H9 (cell line): Measurements from ENCODE around the gene GJA9. TPM values are rescaled to one million over a fixed set of nuclear protein-coding genes. Genes with fewer than 3 reads are reported as not detected.
A peak's percentile ranks its signal among the peaks of the same experiment; 100 is the strongest.

Source experiments
- DNase-seq: peaks from one replicate; pipeline ENCODE4 v3.0.0-alpha.2; 2017
- H2AFZ ChIP-seq: one replicate; pipeline ENCODE4 v1.6.1; 2013; ENCODE audit warnings: mild to moderate bottlenecking, low read length, control low read depth, moderate library complexity
- H2AK5ac ChIP-seq: 2 replicates; pipeline ENCODE4 v1.6.1; 2013; ENCODE audit warnings: low read length, control low read depth, mixed read lengths; ENCODE audit not compliant: insufficient read length
- H2BK120ac ChIP-seq: one replicate; pipeline ENCODE4 v1.6.1; 2013; ENCODE audit warnings: low read depth, mild to moderate bottlenecking, low read length, control low read depth, inconsistent platforms; ENCODE audit not compliant: poor library complexity, severe bottlenecking
- H2BK12ac ChIP-seq: 2 replicates; pipeline ENCODE4 v1.6.1; 2013; ENCODE audit warnings: low read length, control low read depth, mixed read lengths, low read depth; ENCODE audit not compliant: insufficient read length
- H2BK15ac ChIP-seq: 2 replicates; pipeline ENCODE4 v1.6.1; 2013; ENCODE audit warnings: low read depth, low read length, control low read depth
- H2BK20ac ChIP-seq: one replicate; pipeline ENCODE4 v1.6.1; 2013; ENCODE audit warnings: low read depth, mild to moderate bottlenecking, low read length, control low read depth, inconsistent platforms; ENCODE audit not compliant: poor library complexity, severe bottlenecking
- H2BK5ac ChIP-seq: 2 replicates; pipeline ENCODE4 v1.6.1; 2013; ENCODE audit warnings: low read length, control low read depth, mixed read lengths; ENCODE audit not compliant: insufficient read length
- H3K14ac ChIP-seq: 2 replicates; pipeline ENCODE4 v1.6.1; 2013; ENCODE audit warnings: low read length, control low read depth; ENCODE audit not compliant: insufficient read depth
- H3K18ac ChIP-seq: 2 replicates; pipeline ENCODE4 v1.6.1; 2013; ENCODE audit warnings: low read depth, mild to moderate bottlenecking, mixed read lengths, low read length, control low read depth; ENCODE audit not compliant: insufficient read length
- H3K23ac ChIP-seq: 2 replicates; pipeline ENCODE4 v1.6.1; 2013; ENCODE audit warnings: low read length, control low read depth, mixed read lengths, low read depth; ENCODE audit not compliant: insufficient read length
- H3K23me2 ChIP-seq: 2 replicates; pipeline ENCODE4 v1.6.1; 2013; ENCODE audit warnings: low read depth, mild to moderate bottlenecking, mixed read lengths, low read length, control low read depth; ENCODE audit not compliant: insufficient read length, poor library complexity, severe bottlenecking
- H3K27ac ChIP-seq: 2 replicates; pipeline ENCODE4 v1.5.1; 2013; ENCODE audit warnings: low read length, control low read depth, mixed read lengths, low read depth; ENCODE audit not compliant: insufficient read length
- H3K27me3 ChIP-seq: 2 replicates; pipeline ENCODE4 v1.6.1; 2013; ENCODE audit warnings: low read length, control low read depth, inconsistent platforms; ENCODE audit not compliant: insufficient read depth
- H3K4ac ChIP-seq: 2 replicates; pipeline ENCODE4 v1.6.1; 2013; ENCODE audit warnings: low read depth, mild to moderate bottlenecking, control low read depth, inconsistent platforms, low read length, moderate library complexity
- H3K4me1 ChIP-seq: 2 replicates; pipeline ENCODE4 v1.6.1; 2013; ENCODE audit warnings: low read length, control low read depth, inconsistent platforms; ENCODE audit not compliant: insufficient read depth
- H3K4me2 ChIP-seq: 2 replicates; pipeline ENCODE4 v1.6.1; 2013; ENCODE audit warnings: low read length, control low read depth, mixed read lengths; ENCODE audit not compliant: insufficient read length, insufficient read depth
- H3K56ac ChIP-seq: 2 replicates; pipeline ENCODE4 v1.6.1; 2013; ENCODE audit warnings: low read depth, mild to moderate bottlenecking, mixed read lengths, low read length, control low read depth; ENCODE audit not compliant: insufficient read length
- H3K79me1 ChIP-seq: 2 replicates; pipeline ENCODE4 v1.6.1; 2013; ENCODE audit warnings: low read depth, mild to moderate bottlenecking, moderate library complexity, low read length, control low read depth, inconsistent platforms; ENCODE audit not compliant: insufficient read depth, poor library complexity, severe bottlenecking
- H3K79me2 ChIP-seq: 2 replicates; pipeline ENCODE4 v1.6.1; 2013; ENCODE audit warnings: low read length, control low read depth, inconsistent platforms; ENCODE audit not compliant: insufficient read depth
- H3K9ac ChIP-seq: 2 replicates; pipeline ENCODE4 v1.6.1; 2013; ENCODE audit warnings: low read length, control low read depth, mixed read lengths; ENCODE audit not compliant: insufficient read length; ENCODE audit errors: extremely low read depth
- H3K9me3 ChIP-seq: one replicate; pipeline ENCODE4 v1.6.1; 2013; ENCODE audit warnings: low read depth, low read length, inconsistent platforms; ENCODE audit not compliant: control insufficient read depth
- H3T11ph ChIP-seq: one replicate; pipeline ENCODE4 v1.6.1; 2013; ENCODE audit warnings: mild to moderate bottlenecking, low read length, control low read depth, inconsistent platforms
- H4K20me1 ChIP-seq: one replicate; pipeline ENCODE4 v1.6.1; 2013; ENCODE audit not compliant: control insufficient read depth, insufficient read length, insufficient read depth
- H4K5ac ChIP-seq: 2 replicates; pipeline ENCODE4 v1.6.1; 2013; ENCODE audit warnings: low read depth, mild to moderate bottlenecking, mixed read lengths, low read length, control low read depth; ENCODE audit not compliant: insufficient read length
- H4K8ac ChIP-seq: replicated peaks from 2 replicates; pipeline ENCODE4 v1.6.1; 2013; ENCODE audit warnings: low read length, control low read depth, mixed read lengths, low read depth; ENCODE audit not compliant: insufficient read length
- H4K91ac ChIP-seq: 2 replicates; pipeline ENCODE4 v1.6.1; 2013; ENCODE audit warnings: low read depth, mild to moderate bottlenecking, moderate library complexity, mixed read lengths, low read length, control low read depth; ENCODE audit not compliant: insufficient read length
- H3K27ac Mint-ChIP-seq, 3 experiments: 2 replicates in 2 of 3; 3 replicates in 1 of 3; pipeline ENCODE4 v1.8.0; 2020 to 2021; ENCODE audit warnings: mixed read lengths in 3 of 3, mild to moderate bottlenecking in 1 of 3, moderate library complexity in 1 of 3
- H3K27me3 Mint-ChIP-seq: 2 replicates; pipeline ENCODE4 v1.8.0; 2021; ENCODE audit warnings: low read depth, mild to moderate bottlenecking, moderate library complexity, mixed read lengths
- H3K36me3 Mint-ChIP-seq, 3 experiments: 2 replicates in 2 of 3; 3 replicates in 1 of 3; pipeline ENCODE4 v1.8.0; 2020 to 2021; ENCODE audit warnings: low read depth in 3 of 3, mixed read lengths in 3 of 3; ENCODE audit not compliant: insufficient read depth in 1 of 3
- H3K4me1 Mint-ChIP-seq, 2 experiments: 2 replicates each; pipeline ENCODE4 v1.8.0; 2020; ENCODE audit warnings: mixed read lengths in 2 of 2
- H3K4me3 Mint-ChIP-seq, 2 experiments: 2 replicates in 1 of 2; 3 replicates in 1 of 2; pipeline ENCODE4 v1.8.0; 2020 to 2021; ENCODE audit warnings: mild to moderate bottlenecking in 2 of 2, mixed read lengths in 2 of 2, moderate library complexity in 1 of 2
- H3K9me3 Mint-ChIP-seq, 2 experiments: 2 replicates in 1 of 2; 3 replicates in 1 of 2; pipeline ENCODE4 v1.8.0; 2020; ENCODE audit warnings: mild to moderate bottlenecking in 2 of 2, mixed read lengths in 2 of 2, moderate library complexity in 1 of 2
- CTCF ChIP-seq: fragments of 200-600 bp; sonication (generic); conservative IDR thresholded peaks from 3 replicates; pipeline ENCODE4 v1.8.0; 2021; ENCODE audit warnings: antibody characterized with exemption, mild to moderate bottlenecking
- WGBS: extraction: QIAGEN DNeasy Blood & Tissue Kit; methylation state at CpG from one replicate; pipeline ENCODE4 v1.1.7; 2013; ENCODE audit warnings: missing lambda C conversion rate, low lambda C conversion rate, mixed read lengths; ENCODE audit not compliant: insufficient read length; ENCODE audit errors: extremely low coverage; 5-methylcytosine and 5-hydroxymethylcytosine counted together
- total RNA-seq: library from RNA; stranded (reverse); gene quantifications from 2 replicates; pipeline ENCODE4 v1.2.1, GENCODE V29; 2021

Gene GJA9
- total RNA-seq, 1 experiment from 2014 or later = not detected

- Histone ChIP-seq H3K27ac (no peak overlapping the region), H3K4ac (no peak overlapping the region), H2BK120ac (no peak overlapping the region), H2AFZ (no peak overlapping the region), H4K5ac (no peak overlapping the region), H3K79me2 (peaks cover 2% of the 10 kb centered on the region; the same call in 1 of the 2 replicates), H3K4me2 (peak overlapping the region; percentile 99), H4K20me1 (no peaks in the 10 kb centered on the region), H3K27me3 (no peaks in the 10 kb centered on the region), H2AK5ac (no peak overlapping the region), H3K79me1 (peaks cover 4% of the 10 kb centered on the region), H3K9me3 (no peaks in the 10 kb centered on the region), H3K56ac (no peak overlapping the region), H4K8ac (no peak overlapping the region), H3K18ac (no peak overlapping the region), H3K23ac (no peak overlapping the region), H4K91ac (no peak overlapping the region), H2BK20ac (no peak overlapping the region), H3T11ph (no peak overlapping the region), H3K9ac (peak overlapping the region; percentile 62), H3K23me2 (peaks cover 9% of the 10 kb centered on the region), H3K4me1 (no peaks in the 10 kb centered on the region), H3K14ac (no peak overlapping the region; the same call in 1 of the 2 replicates), H2BK5ac (no peak overlapping the region), H2BK15ac (no peak overlapping the region), H2BK12ac (no peak overlapping the region)
- H3K4me1 Mint-ChIP-seq = peaks cover 5 to 17% of the 10 kb centered on the region in 2 experiments
- TF ChIP-seq CTCF = no peak
- no peaks in the 10 kb centered on the region for H3K27me3 Mint-ChIP-seq
- H3K4me3 Mint-ChIP-seq = peak overlapping the region; percentile 92 to 96
- no CpG with 5 or more reads among the region's 51 CpGs for WGBS
- DNase-seq = no peak
- peaks cover 8 to 22% (median 16%) of the 10 kb centered on the region in 3 experiments; a peak in 6 of 7 replicates for H3K36me3 Mint-ChIP-seq
- peak overlapping the region in 2 of 3 experiments; percentile 44 to 57; a peak in 2 of 7 replicates for H3K27ac Mint-ChIP-seq
- no peaks in the 10 kb centered on the region for H3K9me3 Mint-ChIP-seq
These were observed 22.4 kb downstream of the GJA9 start for GRCh38 chr1:38858833-38859560.
